GM13977 (cell line): ENCODE measurements around the gene FILIP1L.

ENCODE experiments used
- DNase-seq: peaks from one replicate; pipeline ENCODE4 v3.0.0; 2012; ENCODE audit warnings: low spot score
- CTCF ChIP-seq: IDR thresholded peaks from 2 replicates; pipeline ENCODE4 v1.5.1; 2012; ENCODE audit warnings: mild to moderate bottlenecking, control low read depth; ENCODE audit not compliant: insufficient read depth; ENCODE audit errors: extremely low read depth, missing control alignments
- in situ Hi-C: fragments of 300-500 bp; cut with MboI; formaldehyde crosslinking; loops from one replicate; pipeline ENCODE4 v1.12.0; 2022; ENCODE audit warnings: low sequenced_read_pairs, low pct_unique_long_range_greater_than_20kb, mixed read lengths, inconsistent platforms; ENCODE audit not compliant: unreplicated experiment

The FILIP1L gene

GRCh38 chr3:100075196-100075595, 39.1 kb downstream of the FILIP1L start:
- in situ Hi-C loops = loop anchor here (10.0 kb wide), 1 partner anchor 180 kb away; no protein-coding TSS in a partner anchor
- TF ChIP-seq CTCF = no peak

GRCh38 chr3:100073714-100074307, 40.5 kb downstream of the FILIP1L start:
- in situ Hi-C loops = loop anchor here (10.0 kb wide), 1 partner anchor 181 kb away; no protein-coding TSS in a partner anchor
- TF ChIP-seq CTCF = no peak
- no peak for DNase-seq

More at GRCh38 chr3:100075196-100075595, 39.1 kb downstream of the FILIP1L start:
- DNase-seq = no peak

GRCh38 chr3:100073049-100073713, 41.1 kb downstream of the FILIP1L start:
- no peak for TF ChIP-seq CTCF
- no peak for DNase-seq
- in situ Hi-C loops = loop anchor here (10.0 kb wide), 1 partner anchor 182 kb away; no protein-coding TSS in a partner anchor

- DNase-seq = no peak
- in situ Hi-C loops = loop anchor here (10.0 kb wide), 1 partner anchor 182 kb away; no protein-coding TSS in a partner anchor
- TF ChIP-seq CTCF = no peak
Observed at GRCh38 chr3:100072326-100073048, 41.8 kb downstream of the FILIP1L start.

GRCh38 chr3:100069472-100069871, 44.8 kb downstream of the FILIP1L start:
- TF ChIP-seq CTCF = no peak
- in situ Hi-C loops = loop anchor here (10.0 kb wide), 1 partner anchor 225 kb away; no protein-coding TSS in a partner anchor
- DNase-seq = no peak

- in situ Hi-C loops = loop anchor here (10.0 kb wide), 1 partner anchor 224 kb away; no protein-coding TSS in a partner anchor
- DNase-seq = peak; percentile 77
- peak; percentile 81 for TF ChIP-seq CTCF
Observed at GRCh38 chr3:100068826-100069225, 45.5 kb downstream of the FILIP1L start.
